ENCODE data around the gene CFAP90.

DNA sequence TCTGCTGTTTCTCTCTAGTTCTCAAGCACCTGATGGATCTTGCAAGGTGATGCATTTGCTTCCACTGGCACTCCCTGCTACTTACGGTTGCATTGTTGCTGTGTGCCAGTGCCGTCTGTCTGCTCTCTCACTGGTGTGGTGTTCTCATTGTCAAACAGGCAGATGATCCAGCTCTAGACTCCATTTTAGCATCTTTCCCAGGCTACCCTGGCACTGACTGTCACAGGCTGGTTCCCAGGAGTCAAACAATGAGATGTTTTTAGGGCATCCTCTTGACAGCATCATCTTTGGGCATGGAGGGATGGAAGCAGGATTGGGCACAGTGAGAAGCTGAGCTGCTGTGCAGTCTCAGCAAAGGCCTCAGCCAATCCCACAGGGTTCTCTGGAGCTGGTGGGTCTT is 30.9 kb upstream of the CFAP90 start:
- TF ChIP-seq, protein P1, sequence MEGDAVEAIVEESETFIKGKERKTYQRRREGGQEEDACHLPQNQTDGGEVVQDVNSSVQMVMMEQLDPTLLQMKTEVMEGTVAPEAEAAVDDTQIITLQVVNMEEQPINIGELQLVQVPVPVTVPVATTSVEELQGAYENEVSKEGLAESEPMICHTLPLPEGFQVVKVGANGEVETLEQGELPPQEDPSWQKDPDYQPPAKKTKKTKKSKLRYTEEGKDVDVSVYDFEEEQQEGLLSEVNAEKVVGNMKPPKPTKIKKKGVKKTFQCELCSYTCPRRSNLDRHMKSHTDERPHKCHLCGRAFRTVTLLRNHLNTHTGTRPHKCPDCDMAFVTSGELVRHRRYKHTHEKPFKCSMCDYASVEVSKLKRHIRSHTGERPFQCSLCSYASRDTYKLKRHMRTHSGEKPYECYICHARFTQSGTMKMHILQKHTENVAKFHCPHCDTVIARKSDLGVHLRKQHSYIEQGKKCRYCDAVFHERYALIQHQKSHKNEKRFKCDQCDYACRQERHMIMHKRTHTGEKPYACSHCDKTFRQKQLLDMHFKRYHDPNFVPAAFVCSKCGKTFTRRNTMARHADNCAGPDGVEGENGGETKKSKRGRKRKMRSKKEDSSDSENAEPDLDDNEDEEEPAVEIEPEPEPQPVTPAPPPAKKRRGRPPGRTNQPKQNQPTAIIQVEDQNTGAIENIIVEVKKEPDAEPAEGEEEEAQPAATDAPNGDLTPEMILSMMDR (conservative IDR thresholded peaks at IDR 0.05 in 1 of 2, IDR thresholded peaks at IDR 0.05 in 1 of 2; ENCODE audit: extremely low read depth in 1 of 2, insufficient read depth in 1 of 2, low read depth in 1 of 2, low read length in 2 of 2), result no peak
- no peak for TF ChIP-seq EZH2 (IDR thresholded peaks at IDR 0.05; ENCODE audit: borderline replicate concordance, low read length)

Measured in mammary epithelial cell (primary cell).